Pons (tissue), 1 donor: ENCODE measurements around the gene JMJD8.

ENCODE experiments used
- DNase-seq: peaks from one replicate; pipeline ENCODE4 v3.0.0-alpha.2; 2016; ENCODE audit warnings: low spot score

Gene JMJD8

GRCh38 chr16:709566-710499 lies 25.7 kb upstream of the JMJD8 start:
- DNase-seq: peak; percentile 86

GRCh38 chr16:708959-709358 lies 24.8 kb upstream of the JMJD8 start:
- no peak for DNase-seq

- no peak for DNase-seq
Measured at GRCh38 chr16:708019-708418, 23.9 kb upstream of the JMJD8 start.

GRCh38 chr16:707062-707538 lies 23.0 kb upstream of the JMJD8 start:
- no peak for DNase-seq

GRCh38 chr16:706189-707061 lies 22.3 kb upstream of the JMJD8 start:
- no peak for DNase-seq

- DNase-seq: no peak
Measured at GRCh38 chr16:705431-706188, 21.5 kb upstream of the JMJD8 start, which contains the start of gene FBXL16. Gene FBXL16 (minus strand): TSS chr16:705801. CDS start chr16:697405, 8,396 bp downstream.

- no peak for DNase-seq
Measured at GRCh38 chr16:704552-705380, 20.6 kb upstream of the JMJD8 start.

GRCh38 chr16:704047-704446 lies 19.9 kb upstream of the JMJD8 start:
- DNase-seq: no peak

- DNase-seq: no peak
Measured at GRCh38 chr16:703406-703805, 19.3 kb upstream of the JMJD8 start.

GRCh38 chr16:702341-702740 lies 18.2 kb upstream of the JMJD8 start:
- DNase-seq: no peak

- DNase-seq: no peak
Measured at GRCh38 chr16:700684-701584, 16.8 kb upstream of the JMJD8 start.

GRCh38 chr16:698911-699671 lies 15.0 kb upstream of the JMJD8 start:
- no peak for DNase-seq

GRCh38 chr16:695355-696089 lies 11.4 kb upstream of the JMJD8 start:
- no peak for DNase-seq

- no peak for DNase-seq
Measured at GRCh38 chr16:694863-695354, 10.8 kb upstream of the JMJD8 start.

GRCh38 chr16:694187-694862 lies 10.2 kb upstream of the JMJD8 start:
- no peak for DNase-seq

- DNase-seq: no peak
Measured at GRCh38 chr16:693766-694165, 9.6 kb upstream of the JMJD8 start.

- DNase-seq: no peak
Measured at GRCh38 chr16:693364-693763, 9.2 kb upstream of the JMJD8 start.
